Tibial nerve (tissue), 3 donors: ENCODE data around the gene FAM9C.

Experiments
- CTCF ChIP-seq, 5 experiments: fragments of 200-600 bp in 3 of 5; fragments of 450-650 bp in 2 of 5; sonication (generic) in 3 of 5; IDR thresholded peaks; one replicate each; pipeline ENCODE4 v1.5.1; 2016 to 2019; ENCODE audit warnings: antibody characterized with exemption in 5 of 5, mild to moderate bottlenecking in 3 of 5, moderate library complexity in 2 of 5
- POLR2A ChIP-seq, 2 donors: fragments of 450-650 bp; IDR thresholded peaks; one replicate each; pipeline ENCODE4 v1.6.1; 2017; ENCODE audit warnings: antibody characterized with exemption in 2 of 2, mild to moderate bottlenecking in 2 of 2, moderate library complexity in 2 of 2

GRCh38 chrX:13093529-13094140 is 49.2 kb upstream of the FAM9C start:
- TF ChIP-seq POLR2A (IDR thresholded peaks at IDR 0.05) (no peak), CTCF (IDR thresholded peaks at IDR 0.05) (no peak)
